GM12878 (cell line): ENCODE results near the gene DSTYK.

ENCODE experiments used
- CBFB ChIP-seq: IDR thresholded peaks from 2 replicates; pipeline ENCODE4 v1.6.1; 2016; ENCODE audit warnings: antibody characterized with exemption, low read depth
- CEBPB ChIP-seq, 2 experiments: fragments of 150-350 bp in 1 of 2; IDR thresholded peaks; 2 replicates each; pipeline ENCODE4 v1.6.1; 2012 to 2014; ENCODE audit warnings: low read depth in 2 of 2, low read length in 2 of 2, borderline replicate concordance in 1 of 2, inconsistent platforms in 1 of 2
- CHD2 ChIP-seq: IDR thresholded peaks from 2 replicates; pipeline ENCODE4 v1.6.1; 2011; ENCODE audit warnings: low read depth, low read length, improper control_type of control experiment, borderline replicate concordance
- CTCF ChIP-seq, 3 experiments: IDR thresholded peaks in 2 of 3; conservative IDR thresholded peaks in 1 of 3; 2 replicates each; pipeline ENCODE4 v1.5.1; 2011; ENCODE audit warnings: low read depth in 3 of 3, low read length in 3 of 3, mild to moderate bottlenecking in 3 of 3, control low read depth in 2 of 3, moderate library complexity in 2 of 3, inconsistent platforms in 1 of 3, mixed read lengths in 1 of 3; ENCODE audit not compliant: control insufficient read depth in 2 of 3, insufficient read depth in 1 of 3; ENCODE audit errors: extremely low read depth in 1 of 3
- IKZF1 ChIP-seq: fragments of 450-650 bp; conservative IDR thresholded peaks from 2 replicates; pipeline ENCODE4 v1.6.1; 2017; ENCODE audit warnings: antibody characterized with exemption, mild to moderate bottlenecking
- MLLT1 ChIP-seq: fragments of 450-650 bp; IDR thresholded peaks from 2 replicates; pipeline ENCODE4 v1.6.1; 2016; ENCODE audit warnings: mild to moderate bottlenecking
- PML ChIP-seq: IDR thresholded peaks from 2 replicates; pipeline ENCODE4 v1.6.1; 2012; ENCODE audit warnings: low read length, inconsistent platforms
- POLR2AphosphoS5 ChIP-seq: IDR thresholded peaks from 2 replicates; pipeline ENCODE4 v1.6.1; 2011; ENCODE audit warnings: mild to moderate bottlenecking, low read length, inconsistent platforms
- RCOR1 ChIP-seq: conservative IDR thresholded peaks from 2 replicates; pipeline ENCODE4 v1.6.1; 2012; ENCODE audit warnings: low read depth, low read length, improper control_type of control experiment
- REST ChIP-seq: IDR thresholded peaks from 2 replicates; pipeline ENCODE4 v1.6.1; 2012; ENCODE audit warnings: mild to moderate bottlenecking, low read depth, low read length
- SIN3A ChIP-seq: IDR thresholded peaks from 2 replicates; pipeline ENCODE4 v1.6.1; 2012; ENCODE audit warnings: low read depth, low read length, improper control_type of control experiment
- SMC3 ChIP-seq: IDR thresholded peaks from 2 replicates; pipeline ENCODE4 v1.6.1; 2011; ENCODE audit warnings: low read length, improper control_type of control experiment, borderline replicate concordance

- TF ChIP-seq SMC3 = no peak
- TF ChIP-seq CTCF (IDR thresholded peaks at IDR 0.05 in 2 of 3, conservative IDR thresholded peaks at IDR 0.05 in 1 of 3; ENCODE audit: control insufficient read depth in 2 of 3, extremely low read depth in 1 of 3, insufficient read depth in 1 of 3, low read depth in 3 of 3, low read length in 3 of 3) = no peak
- no peak for TF ChIP-seq SIN3A
- TF ChIP-seq RCOR1 = no peak
- TF ChIP-seq CEBPB (IDR thresholded peaks at IDR 0.05; ENCODE audit: borderline replicate concordance in 1 of 2, low read depth in 2 of 2, low read length in 2 of 2) = no peak
- no peak for TF ChIP-seq POLR2AphosphoS5
- no peak for TF ChIP-seq CBFB
- no peak for TF ChIP-seq REST
- no peak for TF ChIP-seq MLLT1
- TF ChIP-seq IKZF1 = no peak
- no peak for TF ChIP-seq PML
- no peak for TF ChIP-seq CHD2
Measured at GRCh38 chr1:205187420-205187819, 24.1 kb downstream of the DSTYK start.
